HG02943 (cell line): ENCODE results near the gene TRIM17.

Source experiments
- ATAC-seq: cut with Tn5 transposase; IDR thresholded peaks from one replicate; pipeline ENCODE4 v1.9.1; 2021; ENCODE audit warnings: mild to moderate bottlenecking, low read depth, moderate library complexity; ENCODE audit not compliant: unreplicated experiment

Gene TRIM17

GRCh38 chr1:228405200-228405978 is 11.3 kb downstream of the TRIM17 start:
- ATAC-seq, result no peak

- ATAC-seq, result no peak
Measured at GRCh38 chr1:228404107-228404720, 12.4 kb downstream of the TRIM17 start.

- no peak for ATAC-seq
Measured at GRCh38 chr1:228403231-228403631, 13.4 kb downstream of the TRIM17 start.

- no peak for ATAC-seq
Measured at GRCh38 chr1:228402641-228403025, 14.0 kb downstream of the TRIM17 start.

- ATAC-seq, result no peak
Measured at GRCh38 chr1:228401782-228402640, 14.7 kb downstream of the TRIM17 start.

GRCh38 chr1:228400692-228401454 is 15.8 kb downstream of the TRIM17 start:
- no peak for ATAC-seq

- no peak for ATAC-seq
Measured at GRCh38 chr1:228400237-228400651, 16.4 kb downstream of the TRIM17 start.

- ATAC-seq, result no peak
Measured at GRCh38 chr1:228399531-228400236, 17.0 kb downstream of the TRIM17 start.

GRCh38 chr1:228398741-228399461 is 17.8 kb downstream of the TRIM17 start:
- no peak for ATAC-seq

- no peak for ATAC-seq
Measured at GRCh38 chr1:228397966-228398365, 18.7 kb downstream of the TRIM17 start.

GRCh38 chr1:228396770-228397662 is 19.6 kb downstream of the TRIM17 start:
- no peak for ATAC-seq

- no peak for ATAC-seq
Measured at GRCh38 chr1:228394571-228395394, 21.9 kb downstream of the TRIM17 start.

GRCh38 chr1:228393811-228394570 is 22.7 kb downstream of the TRIM17 start:
- no peak for ATAC-seq

GRCh38 chr1:228393268-228393701 is 23.4 kb downstream of the TRIM17 start:
- no peak for ATAC-seq

GRCh38 chr1:228392111-228392936 is 24.3 kb downstream of the TRIM17 start:
- ATAC-seq, result no peak
